ENCODE results near the gene NKAIN1.

The NKAIN1 gene

GRCh38 chr1:31232689-31233088, 7.0 kb downstream of the NKAIN1 start:
- no peak for FAIRE-seq

- no peak for FAIRE-seq
These were observed 7.9 kb downstream of the NKAIN1 start for GRCh38 chr1:31231802-31232201.

- no peak for FAIRE-seq
These were observed 9.3 kb downstream of the NKAIN1 start for GRCh38 chr1:31230378-31230777.

- no peak for FAIRE-seq
These were observed 10.7 kb downstream of the NKAIN1 start for GRCh38 chr1:31228986-31229385.

- FAIRE-seq, result no peak
These were observed 11.7 kb downstream of the NKAIN1 start for GRCh38 chr1:31227891-31228568.

GRCh38 chr1:31224068-31224467, 15.6 kb downstream of the NKAIN1 start:
- FAIRE-seq, result no peak

GRCh38 chr1:31222176-31222575, 17.5 kb downstream of the NKAIN1 start:
- no peak for FAIRE-seq

- no peak for FAIRE-seq
These were observed 18.6 kb downstream of the NKAIN1 start for GRCh38 chr1:31221072-31221471.

- no peak for FAIRE-seq
These were observed 20.2 kb downstream of the NKAIN1 start for GRCh38 chr1:31219489-31219888.

- no peak for FAIRE-seq
These were observed 21.0 kb downstream of the NKAIN1 start for GRCh38 chr1:31218705-31219104.

GRCh38 chr1:31216016-31216415, 23.7 kb downstream of the NKAIN1 start:
- no peak for FAIRE-seq

GRCh38 chr1:31215065-31215570, 24.6 kb downstream of the NKAIN1 start:
- FAIRE-seq, result no peak

- no peak for FAIRE-seq
These were observed 25.2 kb downstream of the NKAIN1 start for GRCh38 chr1:31214316-31215064.

GRCh38 chr1:31208361-31208945, 31.2 kb downstream of the NKAIN1 start:
- no peak for FAIRE-seq

GRCh38 chr1:31207569-31207968, 32.1 kb downstream of the NKAIN1 start:
- no peak for FAIRE-seq

GRCh38 chr1:31207046-31207445, 32.6 kb downstream of the NKAIN1 start:
- no peak for FAIRE-seq

GRCh38 chr1:31203215-31203614, 36.5 kb downstream of the NKAIN1 start:
- no peak for FAIRE-seq

- no peak for FAIRE-seq
These were observed 37.7 kb downstream of the NKAIN1 start for GRCh38 chr1:31201931-31202360.

GRCh38 chr1:31199949-31200348, 39.7 kb downstream of the NKAIN1 start:
- FAIRE-seq, result no peak

GRCh38 chr1:31199236-31199790, 40.4 kb downstream of the NKAIN1 start:
- FAIRE-seq, result no peak

- FAIRE-seq, result no peak
These were observed 41.1 kb downstream of the NKAIN1 start for GRCh38 chr1:31198600-31198999.

GRCh38 chr1:31198150-31198549, 41.5 kb downstream of the NKAIN1 start:
- FAIRE-seq, result no peak

GRCh38 chr1:31196685-31197084, 43.0 kb downstream of the NKAIN1 start:
- no peak for FAIRE-seq
